Astrocyte of the spinal cord (primary cell): Measurements from ENCODE around the gene DNTT.

Source experiments
- DNase-seq: peaks from one replicate; pipeline ENCODE4 v3.0.0; 2011; ENCODE audit warnings: low read depth, low spot score
- H3K4me3 ChIP-seq: 2 replicates; pipeline ENCODE4 v1.5.1; 2011; ENCODE audit warnings: low read depth, mild to moderate bottlenecking, low read length, moderate library complexity
- CTCF ChIP-seq: IDR thresholded peaks from 2 replicates; pipeline ENCODE4 v1.5.1; 2012; ENCODE audit warnings: low read depth, mild to moderate bottlenecking, low read length, inconsistent platforms
- in situ Hi-C: cut with HindIII; loops from 2 replicates; pipeline ENCODE4 v1.10.0; 2017; ENCODE audit warnings: low sequenced_read_pairs

The DNTT gene

GRCh38 chr10:96339383-96339782, 35.1 kb downstream of the DNTT start:
- no peak for TF ChIP-seq CTCF
- in situ Hi-C loops, result no loop called here
- no peak for DNase-seq
- no peak overlapping the region for H3K4me3 ChIP-seq

- in situ Hi-C loops, result no loop called here
- TF ChIP-seq CTCF, result peak; percentile 86
- DNase-seq, result peak; percentile 59
- H3K4me3 ChIP-seq, result no peak overlapping the region
These were observed 36.0 kb downstream of the DNTT start for GRCh38 chr10:96339956-96340904.

- no peak for TF ChIP-seq CTCF
- in situ Hi-C loops, result no loop called here
- no peak overlapping the region for H3K4me3 ChIP-seq
- DNase-seq, result no peak
These were observed 37.3 kb downstream of the DNTT start for GRCh38 chr10:96341219-96342182.

GRCh38 chr10:96342402-96342801, 38.2 kb downstream of the DNTT start:
- in situ Hi-C loops, result no loop called here
- no peak for TF ChIP-seq CTCF

GRCh38 chr10:96344178-96344577, 39.9 kb downstream of the DNTT start:
- no peak overlapping the region for H3K4me3 ChIP-seq
- TF ChIP-seq CTCF, result no peak
- in situ Hi-C loops, result no loop called here
- DNase-seq, result no peak

More at GRCh38 chr10:96342402-96342801, 38.2 kb downstream of the DNTT start:
- DNase-seq, result no peak
- H3K4me3 ChIP-seq, result no peak overlapping the region

GRCh38 chr10:96345222-96345621, 41.0 kb downstream of the DNTT start:
- DNase-seq, result no peak
- TF ChIP-seq CTCF, result no peak
- no peak overlapping the region for H3K4me3 ChIP-seq
- in situ Hi-C loops, result no loop called here
